Gastroesophageal sphincter (tissue), 3 donors: ENCODE data around the gene KIFC3.

Source experiments
- CTCF ChIP-seq, 4 experiments: fragments of 200-600 bp in 2 of 4; fragments of 450-650 bp in 2 of 4; sonication (generic) in 1 of 4; IDR thresholded peaks; one replicate each; pipeline ENCODE4 v1.5.1; 2017 to 2019; ENCODE audit warnings: antibody characterized with exemption in 4 of 4, mild to moderate bottlenecking in 2 of 4, moderate library complexity in 2 of 4
- POLR2A ChIP-seq, 2 donors: fragments of 450-650 bp; IDR thresholded peaks; one replicate each; pipeline ENCODE4 v1.6.1; 2017; ENCODE audit warnings: antibody characterized with exemption in 2 of 2, mild to moderate bottlenecking in 2 of 2, moderate library complexity in 1 of 2
- POLR2AphosphoS5 ChIP-seq: sonication (generic); formaldehyde crosslinking; IDR thresholded peaks from one replicate; pipeline ENCODE4 v1.6.1; 2017; ENCODE audit warnings: antibody characterized with exemption

- TF ChIP-seq CTCF (IDR thresholded peaks at IDR 0.05) (no peak), POLR2A (IDR thresholded peaks at IDR 0.05) (no peak), POLR2AphosphoS5 (no peak)
Observed at GRCh38 chr16:57732714-57733113, 69.6 kb downstream of the KIFC3 start.
